H9 (cell line): Measurements from ENCODE around the gene CD9. TPM values are rescaled to one million over a fixed set of nuclear protein-coding genes. Genes with fewer than 3 reads are reported as not detected.

Experiments used
- DNase-seq: peaks from one replicate; pipeline ENCODE4 v3.0.0-alpha.2; 2017
- H2AFZ ChIP-seq: one replicate; pipeline ENCODE4 v1.6.1; 2013; ENCODE audit warnings: mild to moderate bottlenecking, low read length, control low read depth, moderate library complexity
- H2AK5ac ChIP-seq: 2 replicates; pipeline ENCODE4 v1.6.1; 2013; ENCODE audit warnings: low read length, control low read depth, mixed read lengths; ENCODE audit not compliant: insufficient read length
- H2BK120ac ChIP-seq: one replicate; pipeline ENCODE4 v1.6.1; 2013; ENCODE audit warnings: low read depth, mild to moderate bottlenecking, low read length, control low read depth, inconsistent platforms; ENCODE audit not compliant: poor library complexity, severe bottlenecking
- H2BK12ac ChIP-seq: 2 replicates; pipeline ENCODE4 v1.6.1; 2013; ENCODE audit warnings: low read length, control low read depth, mixed read lengths, low read depth; ENCODE audit not compliant: insufficient read length
- H2BK15ac ChIP-seq: 2 replicates; pipeline ENCODE4 v1.6.1; 2013; ENCODE audit warnings: low read depth, low read length, control low read depth
- H2BK20ac ChIP-seq: one replicate; pipeline ENCODE4 v1.6.1; 2013; ENCODE audit warnings: low read depth, mild to moderate bottlenecking, low read length, control low read depth, inconsistent platforms; ENCODE audit not compliant: poor library complexity, severe bottlenecking
- H2BK5ac ChIP-seq: 2 replicates; pipeline ENCODE4 v1.6.1; 2013; ENCODE audit warnings: low read length, control low read depth, mixed read lengths; ENCODE audit not compliant: insufficient read length
- H3K14ac ChIP-seq: 2 replicates; pipeline ENCODE4 v1.6.1; 2013; ENCODE audit warnings: low read length, control low read depth; ENCODE audit not compliant: insufficient read depth
- H3K18ac ChIP-seq: 2 replicates; pipeline ENCODE4 v1.6.1; 2013; ENCODE audit warnings: low read depth, mild to moderate bottlenecking, mixed read lengths, low read length, control low read depth; ENCODE audit not compliant: insufficient read length
- H3K23ac ChIP-seq: 2 replicates; pipeline ENCODE4 v1.6.1; 2013; ENCODE audit warnings: low read length, control low read depth, mixed read lengths, low read depth; ENCODE audit not compliant: insufficient read length
- H3K23me2 ChIP-seq: 2 replicates; pipeline ENCODE4 v1.6.1; 2013; ENCODE audit warnings: low read depth, mild to moderate bottlenecking, mixed read lengths, low read length, control low read depth; ENCODE audit not compliant: insufficient read length, poor library complexity, severe bottlenecking
- H3K27ac ChIP-seq: 2 replicates; pipeline ENCODE4 v1.5.1; 2013; ENCODE audit warnings: low read length, control low read depth, mixed read lengths, low read depth; ENCODE audit not compliant: insufficient read length
- H3K27me3 ChIP-seq: 2 replicates; pipeline ENCODE4 v1.6.1; 2013; ENCODE audit warnings: low read length, control low read depth, inconsistent platforms; ENCODE audit not compliant: insufficient read depth
- H3K4ac ChIP-seq: 2 replicates; pipeline ENCODE4 v1.6.1; 2013; ENCODE audit warnings: low read depth, mild to moderate bottlenecking, control low read depth, inconsistent platforms, low read length, moderate library complexity
- H3K4me1 ChIP-seq: 2 replicates; pipeline ENCODE4 v1.6.1; 2013; ENCODE audit warnings: low read length, control low read depth, inconsistent platforms; ENCODE audit not compliant: insufficient read depth
- H3K4me2 ChIP-seq: 2 replicates; pipeline ENCODE4 v1.6.1; 2013; ENCODE audit warnings: low read length, control low read depth, mixed read lengths; ENCODE audit not compliant: insufficient read length, insufficient read depth
- H3K56ac ChIP-seq: 2 replicates; pipeline ENCODE4 v1.6.1; 2013; ENCODE audit warnings: low read depth, mild to moderate bottlenecking, mixed read lengths, low read length, control low read depth; ENCODE audit not compliant: insufficient read length
- H3K79me1 ChIP-seq: 2 replicates; pipeline ENCODE4 v1.6.1; 2013; ENCODE audit warnings: low read depth, mild to moderate bottlenecking, moderate library complexity, low read length, control low read depth, inconsistent platforms; ENCODE audit not compliant: insufficient read depth, poor library complexity, severe bottlenecking
- H3K79me2 ChIP-seq: 2 replicates; pipeline ENCODE4 v1.6.1; 2013; ENCODE audit warnings: low read length, control low read depth, inconsistent platforms; ENCODE audit not compliant: insufficient read depth
- H3K9ac ChIP-seq: 2 replicates; pipeline ENCODE4 v1.6.1; 2013; ENCODE audit warnings: low read length, control low read depth, mixed read lengths; ENCODE audit not compliant: insufficient read length; ENCODE audit errors: extremely low read depth
- H3K9me3 ChIP-seq: one replicate; pipeline ENCODE4 v1.6.1; 2013; ENCODE audit warnings: low read depth, low read length, inconsistent platforms; ENCODE audit not compliant: control insufficient read depth
- H3T11ph ChIP-seq: one replicate; pipeline ENCODE4 v1.6.1; 2013; ENCODE audit warnings: mild to moderate bottlenecking, low read length, control low read depth, inconsistent platforms
- H4K20me1 ChIP-seq: one replicate; pipeline ENCODE4 v1.6.1; 2013; ENCODE audit not compliant: control insufficient read depth, insufficient read length, insufficient read depth
- H4K5ac ChIP-seq: 2 replicates; pipeline ENCODE4 v1.6.1; 2013; ENCODE audit warnings: low read depth, mild to moderate bottlenecking, mixed read lengths, low read length, control low read depth; ENCODE audit not compliant: insufficient read length
- H4K8ac ChIP-seq: replicated peaks from 2 replicates; pipeline ENCODE4 v1.6.1; 2013; ENCODE audit warnings: low read length, control low read depth, mixed read lengths, low read depth; ENCODE audit not compliant: insufficient read length
- H4K91ac ChIP-seq: 2 replicates; pipeline ENCODE4 v1.6.1; 2013; ENCODE audit warnings: low read depth, mild to moderate bottlenecking, moderate library complexity, mixed read lengths, low read length, control low read depth; ENCODE audit not compliant: insufficient read length
- H3K27ac Mint-ChIP-seq, 3 experiments: 2 replicates in 2 of 3; 3 replicates in 1 of 3; pipeline ENCODE4 v1.8.0; 2020 to 2021; ENCODE audit warnings: mixed read lengths in 3 of 3, mild to moderate bottlenecking in 1 of 3, moderate library complexity in 1 of 3
- H3K27me3 Mint-ChIP-seq: 2 replicates; pipeline ENCODE4 v1.8.0; 2021; ENCODE audit warnings: low read depth, mild to moderate bottlenecking, moderate library complexity, mixed read lengths
- H3K36me3 Mint-ChIP-seq, 3 experiments: 2 replicates in 2 of 3; 3 replicates in 1 of 3; pipeline ENCODE4 v1.8.0; 2020 to 2021; ENCODE audit warnings: low read depth in 3 of 3, mixed read lengths in 3 of 3; ENCODE audit not compliant: insufficient read depth in 1 of 3
- H3K4me1 Mint-ChIP-seq, 2 experiments: 2 replicates each; pipeline ENCODE4 v1.8.0; 2020; ENCODE audit warnings: mixed read lengths in 2 of 2
- H3K4me3 Mint-ChIP-seq, 2 experiments: 2 replicates in 1 of 2; 3 replicates in 1 of 2; pipeline ENCODE4 v1.8.0; 2020 to 2021; ENCODE audit warnings: mild to moderate bottlenecking in 2 of 2, mixed read lengths in 2 of 2, moderate library complexity in 1 of 2
- H3K9me3 Mint-ChIP-seq, 2 experiments: 2 replicates in 1 of 2; 3 replicates in 1 of 2; pipeline ENCODE4 v1.8.0; 2020; ENCODE audit warnings: mild to moderate bottlenecking in 2 of 2, mixed read lengths in 2 of 2, moderate library complexity in 1 of 2
- WGBS: extraction: QIAGEN DNeasy Blood & Tissue Kit; methylation state at CpG from one replicate; pipeline ENCODE4 v1.1.7; 2013; ENCODE audit warnings: missing lambda C conversion rate, low lambda C conversion rate, mixed read lengths; ENCODE audit not compliant: insufficient read length; ENCODE audit errors: extremely low coverage; 5-methylcytosine and 5-hydroxymethylcytosine counted together
- total RNA-seq: library from RNA; stranded (reverse); gene quantifications from 2 replicates; pipeline ENCODE4 v1.2.1, GENCODE V29; 2021
- TF ChIP-seq, protein P1 (sequence below): fragments of 200-600 bp; sonication (generic); conservative IDR thresholded peaks from 3 replicates; pipeline ENCODE4 v1.8.0; 2021; ENCODE audit warnings: antibody characterized with exemption, mild to moderate bottlenecking

Gene CD9
- total RNA-seq, 1 experiment from 2014 or later, result 132 TPM

DNA sequence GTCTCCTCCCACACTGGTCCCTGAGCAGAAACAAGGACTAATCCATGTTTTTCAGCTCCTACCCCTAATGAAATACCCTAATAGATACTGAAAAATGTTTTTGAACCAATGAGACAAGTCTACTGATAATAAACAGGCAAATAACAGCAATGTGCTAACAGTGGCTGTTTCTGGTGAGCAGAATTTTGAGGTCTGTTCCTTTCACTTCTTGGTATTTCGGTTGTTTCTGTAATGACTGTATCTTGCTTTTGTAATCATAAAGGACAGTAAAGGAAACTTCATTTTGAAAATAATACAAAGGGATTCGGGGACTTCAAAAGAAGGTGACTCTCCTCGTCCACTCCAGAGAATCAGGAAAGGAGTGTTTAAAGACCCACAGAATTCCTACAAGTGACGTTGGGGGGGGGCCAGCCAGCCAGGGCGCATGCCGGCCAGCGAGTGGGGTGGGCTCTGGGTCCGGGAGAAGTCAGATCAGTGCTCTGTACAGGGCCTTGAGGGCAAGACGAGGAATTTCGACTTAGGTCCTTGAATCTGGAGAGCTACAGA is 1.1 kb upstream of the CD9 start:
- H4K8ac ChIP-seq, result no peak overlapping the region
- no peaks in the 10 kb centered on the region for H4K20me1 ChIP-seq
- H3K79me1 ChIP-seq, result peaks cover 8% of the 10 kb centered on the region
- H2BK15ac ChIP-seq, result no peak overlapping the region
- no peak overlapping the region for H3K23ac ChIP-seq
- no peak overlapping the region for H3K56ac ChIP-seq
- H2BK20ac ChIP-seq, result no peak overlapping the region
- H3K9ac ChIP-seq, result no peak overlapping the region
- no peak overlapping the region for H4K91ac ChIP-seq
- Mint-ChIP-seq H3K36me3 (peaks cover 6 to 19% (median 12%) of the 10 kb centered on the region in 3 experiments; a peak in 5 of 7 replicates), H3K27ac (peak overlapping the region in 1 of 3 experiments; percentile 77; a peak in 3 of 7 replicates), H3K4me3 (peak overlapping the region; percentile 68 to 80), H3K9me3 (no peaks in the 10 kb centered on the region), H3K27me3 (peaks cover 13% of the 10 kb centered on the region), H3K4me1 (peaks cover 65% of the 10 kb centered on the region in 2 experiments)
- no peak for DNase-seq
- no CpG with 5 or more reads among the region's 10 CpGs for WGBS
- H2AFZ ChIP-seq, result no peak overlapping the region
- no peak overlapping the region for H4K5ac ChIP-seq
- H3K4ac ChIP-seq, result no peak overlapping the region
- no peak overlapping the region for H2BK12ac ChIP-seq
- peaks cover 30% of the 10 kb centered on the region; the same call in 1 of the 2 replicates for H3K4me1 ChIP-seq
- no peak overlapping the region for H2AK5ac ChIP-seq
- TF ChIP-seq, protein P1, sequence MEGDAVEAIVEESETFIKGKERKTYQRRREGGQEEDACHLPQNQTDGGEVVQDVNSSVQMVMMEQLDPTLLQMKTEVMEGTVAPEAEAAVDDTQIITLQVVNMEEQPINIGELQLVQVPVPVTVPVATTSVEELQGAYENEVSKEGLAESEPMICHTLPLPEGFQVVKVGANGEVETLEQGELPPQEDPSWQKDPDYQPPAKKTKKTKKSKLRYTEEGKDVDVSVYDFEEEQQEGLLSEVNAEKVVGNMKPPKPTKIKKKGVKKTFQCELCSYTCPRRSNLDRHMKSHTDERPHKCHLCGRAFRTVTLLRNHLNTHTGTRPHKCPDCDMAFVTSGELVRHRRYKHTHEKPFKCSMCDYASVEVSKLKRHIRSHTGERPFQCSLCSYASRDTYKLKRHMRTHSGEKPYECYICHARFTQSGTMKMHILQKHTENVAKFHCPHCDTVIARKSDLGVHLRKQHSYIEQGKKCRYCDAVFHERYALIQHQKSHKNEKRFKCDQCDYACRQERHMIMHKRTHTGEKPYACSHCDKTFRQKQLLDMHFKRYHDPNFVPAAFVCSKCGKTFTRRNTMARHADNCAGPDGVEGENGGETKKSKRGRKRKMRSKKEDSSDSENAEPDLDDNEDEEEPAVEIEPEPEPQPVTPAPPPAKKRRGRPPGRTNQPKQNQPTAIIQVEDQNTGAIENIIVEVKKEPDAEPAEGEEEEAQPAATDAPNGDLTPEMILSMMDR, result no peak
- no peak overlapping the region for H3K27ac ChIP-seq
- H3K27me3 ChIP-seq, result no peaks in the 10 kb centered on the region
- no peaks in the 10 kb centered on the region for H3K9me3 ChIP-seq
- no peak overlapping the region for H3K14ac ChIP-seq
- H3K79me2 ChIP-seq, result peaks cover 12% of the 10 kb centered on the region; the same call in 1 of the 2 replicates
- H3K23me2 ChIP-seq, result peaks cover 18% of the 10 kb centered on the region
- no peak overlapping the region for H3T11ph ChIP-seq
- peak overlapping the region; percentile 89 for H3K4me2 ChIP-seq
- no peak overlapping the region for H2BK120ac ChIP-seq
- H3K18ac ChIP-seq, result no peak overlapping the region
- no peak overlapping the region for H2BK5ac ChIP-seq
